GM18867 (cell line): ENCODE measurements around the gene REN.

ENCODE experiments used
- ATAC-seq: cut with Tn5 transposase; IDR thresholded peaks from one replicate; pipeline ENCODE4 v1.9.1; 2021; ENCODE audit warnings: mild to moderate bottlenecking, moderate library complexity; ENCODE audit not compliant: unreplicated experiment

REN gene

DNA sequence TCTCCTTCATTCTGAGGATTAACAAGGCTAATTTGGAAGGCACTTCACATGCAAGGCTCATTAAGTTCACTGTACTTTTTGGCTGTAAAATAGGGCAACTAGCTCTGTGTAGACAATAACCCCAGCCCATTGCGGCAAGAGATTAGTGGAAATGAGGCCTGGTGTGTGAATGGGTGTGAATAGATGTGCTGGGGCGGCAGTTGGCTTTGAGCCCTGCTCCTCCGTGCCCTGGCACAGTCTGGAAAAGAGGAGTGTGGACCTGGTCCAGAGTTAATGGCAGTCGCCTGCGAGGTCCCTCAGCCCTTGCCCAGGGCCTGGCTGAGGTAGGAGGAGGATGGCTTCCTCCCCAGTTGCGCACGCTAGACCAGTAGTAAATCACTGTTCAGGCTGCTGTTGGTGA lies 25.3 kb upstream of the REN start:
- ATAC-seq = no peak

DNA sequence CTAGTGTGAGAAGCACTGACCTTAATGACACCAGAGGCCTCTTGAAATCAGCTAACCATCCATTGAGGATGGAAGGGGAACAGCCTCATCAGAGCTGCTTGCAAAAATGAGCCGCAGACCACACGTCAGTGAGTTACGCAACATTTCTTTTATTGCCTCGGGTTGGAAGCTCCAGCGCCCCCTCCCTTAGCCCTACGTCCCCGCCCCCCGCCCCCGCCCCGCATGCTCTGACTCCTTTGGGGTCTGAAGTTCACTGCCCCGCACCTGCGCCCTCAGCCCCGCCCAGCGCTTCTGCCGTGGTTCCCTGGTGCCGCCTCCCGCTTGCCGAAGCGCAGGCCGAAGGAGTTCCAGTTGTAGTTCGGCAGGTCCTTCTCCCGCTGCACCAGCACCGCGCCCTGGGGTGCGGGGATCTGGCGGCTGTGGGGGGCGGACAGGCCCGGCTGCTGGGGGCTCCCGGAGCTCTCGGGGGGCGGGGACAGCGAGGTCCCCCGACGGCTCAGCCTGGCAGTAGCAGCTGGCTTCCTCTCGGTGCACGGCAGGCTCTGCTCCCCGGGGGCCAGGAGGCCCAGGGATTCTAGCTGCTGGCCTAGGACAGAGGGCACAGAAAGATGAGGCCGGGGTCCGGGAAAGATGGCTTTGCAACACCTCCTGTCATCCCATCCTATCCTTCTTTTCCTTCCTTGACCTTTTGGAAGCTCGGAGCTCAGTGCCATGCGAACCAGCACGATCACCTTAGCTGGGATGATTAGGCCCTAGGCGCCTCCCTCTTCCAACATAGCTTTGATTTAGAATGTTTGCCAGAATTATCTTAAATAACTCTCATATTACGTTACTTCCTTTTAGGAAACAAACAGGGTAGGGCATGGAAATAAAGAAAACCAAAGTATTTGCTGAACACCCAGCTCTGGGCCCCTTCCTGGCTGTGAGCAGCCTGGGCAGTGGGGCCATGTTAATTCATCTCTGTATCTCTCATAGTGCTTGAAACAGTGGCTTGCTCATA lies 24.4 kb upstream of the REN start:
- no peak for ATAC-seq

DNA sequence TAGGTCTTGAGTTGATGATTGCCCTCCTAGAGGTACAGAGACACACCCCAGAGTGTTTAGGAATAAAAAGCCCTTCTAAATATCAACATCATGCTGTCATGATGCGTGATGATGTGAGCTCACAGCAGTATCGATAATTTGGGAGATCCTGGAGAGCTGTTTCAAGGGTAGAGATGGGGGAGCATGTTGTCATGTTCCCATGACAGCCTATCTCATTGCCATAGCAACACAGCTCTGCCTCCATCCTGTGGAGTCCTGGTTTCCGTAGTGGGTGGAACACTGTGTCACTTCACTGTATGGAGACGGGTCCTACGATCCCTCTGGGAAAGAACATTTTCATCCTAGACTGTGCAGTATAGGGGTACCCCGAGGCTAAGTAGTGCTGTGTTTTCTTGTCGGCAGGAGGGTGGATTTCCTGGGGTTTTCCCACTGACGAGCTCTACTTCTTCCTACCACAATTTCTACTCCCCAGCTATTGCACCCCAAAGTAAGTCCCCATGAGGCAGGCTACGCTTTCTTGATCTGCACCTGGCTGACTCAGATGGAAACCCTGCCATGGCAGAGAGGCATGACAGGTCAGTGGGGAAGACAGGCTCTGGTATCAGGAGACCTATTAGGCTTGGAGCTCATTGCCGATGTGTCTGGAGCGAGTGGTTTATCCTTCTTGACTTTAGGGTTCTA lies 23.0 kb upstream of the REN start:
- no peak for ATAC-seq

DNA sequence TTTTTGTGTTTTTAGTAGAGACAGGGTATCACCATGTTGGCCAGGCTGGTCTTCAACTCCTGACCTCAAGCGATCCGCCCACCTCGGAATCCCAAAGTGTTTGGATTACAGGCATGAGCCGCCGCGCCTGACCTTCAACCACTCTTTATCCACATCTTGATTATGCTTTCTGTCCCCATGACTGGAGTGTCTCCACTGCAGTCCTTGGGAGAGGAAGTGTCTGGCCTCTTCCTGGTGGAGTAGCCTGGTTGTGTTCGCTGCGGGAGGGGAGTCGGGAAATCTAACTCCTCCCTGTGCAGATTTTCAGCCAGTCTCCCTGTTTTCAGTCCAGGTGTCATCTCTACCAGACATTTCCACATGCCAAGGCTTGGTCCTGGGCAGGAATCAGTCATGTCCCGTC lies 20.5 kb upstream of the REN start:
- ATAC-seq = no peak

DNA sequence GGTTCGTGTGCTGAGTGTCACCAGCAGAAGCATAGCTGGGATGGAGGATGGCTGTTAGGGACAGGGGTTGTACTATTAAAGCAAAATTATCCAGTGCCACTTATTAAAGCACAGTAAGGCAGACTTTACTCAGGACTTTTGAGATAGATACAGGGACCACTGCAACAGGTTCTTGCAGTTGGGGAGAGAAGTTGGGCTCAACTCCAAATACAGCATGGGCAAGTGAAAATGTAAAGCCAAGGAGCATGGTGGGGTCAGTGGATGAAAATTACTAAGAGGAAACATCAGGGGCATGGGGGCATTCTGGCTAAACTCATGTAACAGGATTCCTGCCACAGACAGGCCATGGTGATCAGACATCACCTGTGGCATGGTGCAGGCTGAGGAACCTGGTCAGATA lies 15.0 kb upstream of the REN start:
- no peak for ATAC-seq

DNA sequence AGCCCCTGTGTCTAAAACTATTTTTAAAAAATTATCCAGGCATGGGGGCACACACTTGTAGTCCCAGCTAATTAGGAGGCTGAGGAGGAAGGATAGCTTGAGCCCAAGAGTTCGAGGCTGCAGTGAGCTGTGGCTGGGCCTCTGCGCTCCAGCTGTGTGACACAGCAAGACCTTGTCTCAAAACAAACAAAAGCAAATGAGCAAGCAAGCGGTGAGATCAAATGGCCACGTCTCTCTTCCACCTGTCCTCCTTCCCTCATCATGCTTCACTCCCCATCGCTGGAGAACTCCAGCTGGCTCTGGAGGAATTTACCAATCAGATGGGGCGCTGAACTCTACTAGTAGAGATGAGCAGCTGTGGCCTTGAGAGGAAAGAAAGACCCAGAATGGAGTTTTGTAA lies 14.0 kb upstream of the REN start:
- ATAC-seq = no peak

DNA sequence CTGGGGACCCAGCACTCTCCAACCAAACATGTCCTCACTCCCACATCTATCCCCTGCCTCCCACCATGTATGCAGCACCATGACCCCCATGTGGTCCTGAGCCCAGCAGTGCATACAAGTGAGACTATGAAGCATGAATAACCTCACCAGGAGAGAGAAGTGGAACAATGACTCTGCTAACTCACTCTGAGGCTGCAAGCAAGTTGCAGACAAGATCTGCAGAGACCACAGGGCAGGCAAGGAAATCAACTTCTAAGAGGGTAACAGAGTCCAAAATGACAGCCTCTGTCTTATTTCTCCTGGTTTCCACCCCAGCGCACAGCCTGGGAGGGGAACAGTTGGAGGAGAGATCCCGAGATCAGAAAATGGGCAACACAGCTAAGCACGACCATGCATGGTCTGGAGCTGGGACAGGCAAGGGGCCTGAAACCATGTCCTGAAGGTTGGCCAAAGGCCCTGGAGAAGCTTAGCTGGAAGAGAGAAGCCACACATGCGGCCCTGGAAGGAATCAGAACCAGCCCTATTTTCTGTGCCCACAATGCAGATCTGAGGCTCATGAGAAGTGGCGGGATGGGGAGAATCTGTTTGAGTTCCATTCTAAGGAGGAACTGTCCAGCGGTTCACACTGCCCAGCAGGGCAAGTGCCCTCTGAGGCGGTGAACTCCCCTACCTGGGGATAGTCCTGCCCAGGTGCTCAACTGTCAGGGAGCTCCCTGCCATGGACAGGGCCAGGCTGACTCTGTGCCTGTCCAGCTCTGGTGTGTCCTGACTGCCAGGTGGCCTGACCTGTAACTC lies 12.5 kb upstream of the REN start:
- ATAC-seq = no peak

DNA sequence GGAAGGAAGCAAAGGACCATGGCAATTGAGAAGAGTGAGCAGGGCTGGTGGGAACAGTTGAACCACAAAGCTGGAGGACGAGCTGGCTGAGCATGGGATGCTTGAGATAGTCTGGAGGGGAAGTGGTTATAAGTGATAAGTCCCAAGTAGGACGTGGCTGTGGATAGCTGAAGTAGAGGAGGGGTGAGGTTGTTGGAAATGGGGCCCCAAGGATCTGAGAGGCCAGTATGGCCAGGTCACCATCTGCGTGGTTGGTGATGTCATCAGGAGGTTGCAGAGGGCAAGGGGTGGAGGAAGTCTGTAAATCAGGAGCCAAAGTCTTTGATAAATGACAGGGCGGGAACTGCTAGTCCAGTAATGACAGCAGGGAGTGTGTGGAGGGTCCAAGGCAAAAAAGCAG lies 11.0 kb upstream of the REN start:
- no peak for ATAC-seq

DNA sequence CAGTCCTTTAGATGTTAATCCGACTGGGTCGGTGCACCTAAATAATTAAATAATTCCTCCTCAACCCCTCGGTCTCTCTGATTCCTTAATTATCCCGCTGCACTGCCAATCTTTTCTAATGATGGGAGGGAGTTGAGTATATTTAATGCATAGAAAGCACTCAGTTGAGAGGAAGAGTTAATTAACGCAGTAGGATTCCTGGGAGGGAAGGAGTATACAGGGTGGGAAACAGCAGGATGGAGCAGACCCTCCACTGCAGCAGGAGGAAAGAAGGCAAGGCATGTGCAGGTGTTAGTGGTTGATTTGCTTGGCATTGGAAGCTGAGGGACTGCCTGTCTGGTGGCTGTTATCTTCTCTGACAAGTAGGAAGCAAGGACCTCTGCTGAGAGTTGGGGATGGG lies 9.9 kb upstream of the REN start:
- no peak for ATAC-seq

DNA sequence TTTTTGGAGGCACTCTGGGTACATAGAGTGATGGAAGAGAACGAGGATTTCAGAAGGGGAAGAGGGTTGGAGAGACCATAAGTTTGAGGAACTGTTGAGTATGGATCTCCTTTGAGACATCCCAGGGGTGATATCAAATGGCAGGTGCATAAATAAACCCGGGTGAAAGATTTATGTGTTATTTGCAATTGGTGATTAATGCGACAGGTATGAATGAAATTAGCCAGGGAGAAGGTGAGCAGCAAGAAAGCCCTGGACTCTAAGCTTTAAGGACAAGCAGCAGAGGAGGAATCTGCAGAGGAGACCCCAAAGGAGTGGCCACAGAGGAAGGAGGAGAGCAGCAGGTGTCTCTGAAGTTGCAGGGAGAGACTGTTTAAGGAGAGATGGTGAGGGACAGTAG lies 8.8 kb upstream of the REN start:
- ATAC-seq = no peak

DNA sequence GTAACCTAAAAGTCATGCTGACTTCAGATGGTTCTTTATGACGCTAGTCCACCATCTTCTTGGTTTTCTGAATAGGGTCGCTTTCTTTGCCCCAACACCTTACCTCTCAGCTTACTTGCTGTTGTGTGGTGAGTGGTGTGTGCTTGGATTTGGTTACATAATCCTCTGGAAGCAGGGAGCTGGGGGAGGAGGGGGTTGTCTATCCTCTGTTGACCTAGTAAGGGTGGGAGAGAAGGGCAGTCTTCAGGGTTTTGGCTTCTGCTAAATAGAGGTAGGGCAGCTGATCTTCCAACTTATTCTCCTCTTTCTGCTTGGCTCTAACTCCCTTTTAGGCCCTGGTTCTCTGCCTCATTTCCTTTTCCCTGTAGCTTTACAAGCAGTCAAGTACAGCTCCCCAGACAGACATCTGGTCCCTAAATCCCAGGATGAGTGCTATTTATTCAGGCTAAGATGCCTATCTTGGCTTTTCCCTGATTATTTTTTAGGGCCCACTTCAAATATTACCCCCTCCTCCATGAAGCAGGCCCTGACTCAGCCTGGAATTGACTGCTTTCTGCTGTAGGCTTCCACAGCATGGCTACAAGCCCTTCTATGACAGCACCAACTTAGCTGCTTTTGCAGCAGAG lies 6.4 kb upstream of the REN start:
- ATAC-seq = no peak

DNA sequence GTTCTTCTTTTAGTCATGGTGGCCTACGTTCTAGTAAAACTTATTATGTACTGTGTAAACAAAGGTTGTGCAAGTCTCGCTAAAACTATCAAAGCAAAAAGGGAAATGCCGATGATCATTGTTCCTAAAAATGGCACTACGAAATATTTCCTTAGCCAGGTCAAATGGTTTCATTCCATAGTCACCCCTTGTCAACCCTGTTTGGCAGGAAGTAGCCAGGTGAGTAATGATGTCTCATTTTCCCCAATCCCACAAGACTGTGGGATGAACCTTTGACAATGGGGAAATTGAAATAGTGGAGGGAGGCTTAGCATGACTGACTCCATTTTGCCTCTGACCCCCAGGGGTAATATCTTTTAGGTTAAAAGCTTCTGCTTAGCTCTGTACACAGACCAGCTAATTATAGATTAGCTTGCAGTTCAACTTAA lies 5.6 kb upstream of the REN start:
- ATAC-seq = no peak

DNA sequence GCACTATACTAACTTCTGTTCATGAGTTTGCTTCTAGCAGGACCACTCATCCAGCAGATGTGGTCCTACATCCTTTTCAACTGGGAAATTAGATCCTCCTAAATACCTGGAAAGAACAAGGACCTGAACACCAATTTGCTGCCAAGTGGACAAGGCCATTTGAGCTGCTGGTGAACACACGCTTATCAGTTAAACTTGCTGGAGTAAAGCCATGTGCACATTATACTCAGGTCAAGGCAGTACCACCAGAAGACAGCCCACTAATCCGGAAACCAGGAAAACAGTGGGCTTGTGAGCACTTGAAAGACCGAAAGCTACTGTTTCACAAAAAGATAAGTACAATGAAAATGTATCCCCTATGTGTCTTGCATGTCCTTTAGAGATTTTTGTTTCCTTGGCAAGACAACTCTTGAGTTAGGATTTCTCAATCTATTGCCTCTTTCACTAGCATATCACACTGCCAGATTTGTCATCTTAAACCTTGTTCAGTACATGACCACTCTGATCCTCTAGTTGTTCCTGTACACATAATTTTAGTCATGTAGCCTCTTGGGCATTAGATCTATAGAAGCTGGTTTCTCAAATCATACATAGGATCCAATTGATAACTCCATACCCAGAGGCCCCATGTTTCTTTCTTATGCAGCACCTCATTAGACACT lies 4.5 kb upstream of the REN start:
- no peak for ATAC-seq

DNA sequence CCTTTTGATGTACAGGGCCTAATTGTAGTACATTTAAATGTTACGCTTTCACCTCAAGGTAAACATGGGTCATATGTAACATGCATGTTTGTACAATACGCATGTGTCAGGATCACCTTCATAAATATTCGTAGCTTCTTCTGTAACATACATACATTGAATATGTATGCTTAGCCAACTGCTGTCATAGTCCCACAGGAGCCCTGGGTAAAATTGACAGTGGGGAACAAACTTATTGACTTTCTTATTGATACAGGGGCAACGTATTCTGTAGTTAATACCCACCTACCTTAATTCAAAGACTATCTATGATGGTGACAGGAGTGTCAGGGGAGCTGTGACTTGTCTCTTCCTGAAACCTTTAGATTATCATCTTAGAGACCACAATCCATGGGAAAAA lies 3.7 kb upstream of the REN start:
- no peak for ATAC-seq

DNA sequence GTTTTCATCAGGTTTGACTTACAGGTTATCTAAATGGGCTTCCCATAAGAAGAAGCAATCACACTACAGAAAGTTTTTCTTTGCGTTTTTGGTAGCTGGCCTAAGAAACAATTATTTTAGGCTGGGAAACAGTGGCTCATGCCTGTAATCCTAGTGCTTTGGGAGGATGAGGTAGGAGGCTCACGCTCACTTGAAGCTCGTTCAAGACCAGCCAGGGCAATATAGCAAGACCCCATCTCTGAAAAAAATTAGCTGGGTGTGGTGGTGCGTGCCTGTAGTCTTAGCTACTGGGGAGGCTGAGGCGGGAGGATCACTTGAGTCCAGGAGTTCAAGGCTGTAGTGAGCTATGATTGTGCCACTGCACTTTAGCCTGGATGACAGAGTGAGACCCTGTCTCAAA lies 1.6 kb upstream of the REN start:
- no peak for ATAC-seq

DNA sequence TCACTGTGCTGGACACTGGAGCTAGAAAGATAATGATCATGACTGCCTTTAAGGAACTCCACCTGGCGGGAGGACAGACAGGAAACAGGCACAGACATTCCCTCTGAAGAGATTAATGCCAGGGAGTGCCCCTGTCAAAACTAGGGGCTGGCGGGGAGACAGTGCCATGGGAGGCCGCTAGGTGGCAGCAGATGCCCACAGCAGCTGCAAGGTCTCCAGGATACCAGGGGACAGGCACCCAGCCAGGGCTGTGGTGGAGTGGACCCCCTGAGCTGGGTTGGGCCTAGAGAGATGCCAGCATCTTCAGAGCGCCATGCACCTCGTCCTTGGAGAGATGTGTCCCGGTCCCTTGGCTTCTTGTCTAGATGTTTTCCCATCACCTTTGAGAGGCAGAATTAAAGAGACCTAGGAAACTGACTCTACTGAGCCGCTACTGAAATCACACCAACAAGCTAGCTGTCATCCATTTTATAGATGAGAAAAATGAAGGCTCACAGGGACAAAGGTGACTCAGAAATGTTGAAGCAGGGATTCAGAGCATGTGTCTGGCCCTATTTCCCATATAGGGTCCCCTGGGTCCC lies 3.6 kb downstream of the REN start:
- ATAC-seq = no peak

DNA sequence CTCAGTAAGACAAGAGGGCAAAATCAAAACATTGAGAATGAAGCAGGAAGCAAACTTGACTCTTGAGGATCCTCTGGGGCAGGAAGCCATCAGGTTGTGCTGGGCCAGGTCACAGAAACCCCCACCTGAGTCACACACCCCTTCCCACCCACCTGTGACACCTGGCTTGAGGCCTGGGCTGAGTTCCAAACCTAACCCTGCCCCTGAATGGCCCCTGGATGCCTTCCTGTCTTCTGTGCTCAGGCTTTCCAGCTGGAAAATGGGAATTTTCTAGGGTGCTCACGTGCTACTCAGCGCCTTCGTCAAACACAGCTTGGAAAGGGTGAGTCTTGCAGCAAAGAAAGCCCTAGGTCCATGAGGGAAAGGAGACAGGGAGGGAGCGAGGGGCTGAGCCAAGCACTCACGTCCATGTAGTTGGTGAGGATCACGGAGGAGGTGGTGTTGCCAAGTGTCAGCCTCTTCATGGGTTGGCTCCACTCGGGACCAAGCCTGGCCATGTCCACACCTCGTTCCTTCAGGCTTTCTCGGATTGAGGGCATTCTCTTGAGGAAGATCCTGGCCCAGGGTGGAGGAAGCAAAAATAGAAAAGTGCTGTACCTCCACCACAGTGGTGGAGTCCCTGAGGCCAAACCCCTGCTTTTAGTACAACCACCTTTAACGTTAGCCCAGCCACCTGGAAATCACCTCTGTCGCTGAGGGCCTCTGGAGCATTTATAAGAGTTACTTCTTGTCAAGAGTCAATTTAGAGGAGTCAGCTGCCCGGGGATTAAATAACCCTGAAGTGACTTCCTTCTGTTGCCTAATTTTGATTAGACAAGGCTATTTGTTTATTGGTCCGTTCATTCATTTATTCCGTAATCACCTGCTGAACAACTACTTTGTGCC lies 4.3 kb downstream of the REN start:
- ATAC-seq = no peak

DNA sequence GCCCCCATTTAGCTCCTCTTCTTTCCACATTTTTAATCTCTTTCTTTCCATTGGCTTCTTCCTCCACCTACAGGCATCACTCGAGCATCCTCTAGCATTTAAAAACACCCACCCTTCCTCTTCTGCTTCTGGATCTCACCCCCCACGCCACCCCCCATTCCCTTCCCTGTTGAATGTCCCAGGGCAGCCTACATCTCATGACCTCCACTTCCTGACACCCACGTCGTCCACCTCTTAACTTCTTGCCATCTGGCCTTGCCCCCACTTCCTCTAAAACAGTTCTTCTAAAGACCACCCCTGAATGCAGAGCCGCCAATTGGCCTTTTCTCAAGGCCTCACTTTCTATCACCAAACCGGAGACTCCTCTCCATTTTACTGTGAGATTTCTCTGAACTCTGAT lies 8.2 kb downstream of the REN start:
- no peak for ATAC-seq

DNA sequence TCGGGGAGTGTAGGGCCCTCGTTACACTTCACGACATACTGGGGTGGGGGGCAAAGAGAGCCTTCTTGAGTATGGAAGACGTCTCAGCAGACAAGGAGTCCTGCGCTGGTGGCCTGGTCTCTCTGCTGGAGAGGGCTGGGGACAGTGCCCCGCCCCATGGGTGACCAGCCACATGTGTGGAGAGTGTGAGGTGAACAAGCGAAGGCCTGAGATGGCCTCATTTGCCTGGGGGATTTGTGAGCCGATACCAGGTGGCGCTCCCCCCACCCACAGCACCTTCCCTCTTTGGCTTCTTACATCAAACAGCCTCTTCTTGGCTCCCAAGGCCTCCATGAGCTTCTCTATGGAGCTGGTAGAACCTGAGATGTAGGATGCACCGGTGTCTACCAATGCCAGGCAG lies 10.3 kb downstream of the REN start:
- no peak for ATAC-seq
